Measurements from ENCODE around the gene ELF5. TPM values are rescaled to one million over a fixed set of nuclear protein-coding genes. Genes with fewer than 3 reads are reported as not detected.

The ELF5 gene
- total and polyA plus RNA-seq, 10 of the 15 experiments (the other 5 are each of a cell fraction or from before 2014, with no cell fraction given) = not detected

- TF ChIP-seq, protein P1, sequence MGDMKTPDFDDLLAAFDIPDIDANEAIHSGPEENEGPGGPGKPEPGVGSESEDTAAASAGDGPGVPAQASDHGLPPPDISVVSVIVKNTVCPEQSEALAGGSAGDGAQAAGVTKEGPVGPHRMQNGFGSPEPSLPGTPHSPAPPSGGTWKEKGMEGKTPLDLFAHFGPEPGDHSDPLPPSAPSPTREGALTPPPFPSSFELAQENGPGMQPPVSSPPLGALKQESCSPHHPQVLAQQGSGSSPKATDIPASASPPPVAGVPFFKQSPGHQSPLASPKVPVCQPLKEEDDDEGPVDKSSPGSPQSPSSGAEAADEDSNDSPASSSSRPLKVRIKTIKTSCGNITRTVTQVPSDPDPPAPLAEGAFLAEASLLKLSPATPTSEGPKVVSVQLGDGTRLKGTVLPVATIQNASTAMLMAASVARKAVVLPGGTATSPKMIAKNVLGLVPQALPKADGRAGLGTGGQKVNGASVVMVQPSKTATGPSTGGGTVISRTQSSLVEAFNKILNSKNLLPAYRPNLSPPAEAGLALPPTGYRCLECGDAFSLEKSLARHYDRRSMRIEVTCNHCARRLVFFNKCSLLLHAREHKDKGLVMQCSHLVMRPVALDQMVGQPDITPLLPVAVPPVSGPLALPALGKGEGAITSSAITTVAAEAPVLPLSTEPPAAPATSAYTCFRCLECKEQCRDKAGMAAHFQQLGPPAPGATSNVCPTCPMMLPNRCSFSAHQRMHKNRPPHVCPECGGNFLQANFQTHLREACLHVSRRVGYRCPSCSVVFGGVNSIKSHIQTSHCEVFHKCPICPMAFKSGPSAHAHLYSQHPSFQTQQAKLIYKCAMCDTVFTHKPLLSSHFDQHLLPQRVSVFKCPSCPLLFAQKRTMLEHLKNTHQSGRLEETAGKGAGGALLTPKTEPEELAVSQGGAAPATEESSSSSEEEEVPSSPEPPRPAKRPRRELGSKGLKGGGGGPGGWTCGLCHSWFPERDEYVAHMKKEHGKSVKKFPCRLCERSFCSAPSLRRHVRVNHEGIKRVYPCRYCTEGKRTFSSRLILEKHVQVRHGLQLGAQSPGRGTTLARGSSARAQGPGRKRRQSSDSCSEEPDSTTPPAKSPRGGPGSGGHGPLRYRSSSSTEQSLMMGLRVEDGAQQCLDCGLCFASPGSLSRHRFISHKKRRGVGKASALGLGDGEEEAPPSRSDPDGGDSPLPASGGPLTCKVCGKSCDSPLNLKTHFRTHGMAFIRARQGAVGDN (IDR thresholded peaks at IDR 0.05) = no peak
- TF ChIP-seq ZNF217 (IDR thresholded peaks at IDR 0.05) (no peak), RELA (IDR thresholded peaks at IDR 0.05; ENCODE audit: borderline replicate concordance, partially characterized antibody) (no peak), SRF (IDR thresholded peaks at IDR 0.05; ENCODE audit: low read depth in 2 of 2, low read length in 2 of 2) (no peak), IRF5 (IDR thresholded peaks at IDR 0.05; ENCODE audit: borderline replicate concordance) (no peak), E2F8 (IDR thresholded peaks at IDR 0.05; ENCODE audit: low read depth, partially characterized antibody) (no peak), SMAD1 (IDR thresholded peaks at IDR 0.05; ENCODE audit: low read depth, partially characterized antibody) (no peak), HCFC1 (IDR thresholded peaks at IDR 0.05; ENCODE audit: low read length) (no peak), ETV6 (conservative IDR thresholded peaks at IDR 0.05 in 1 of 2, IDR thresholded peaks at IDR 0.05 in 1 of 2; ENCODE audit: borderline replicate concordance in 1 of 2, low read depth in 1 of 2) (no peak), RB1 (IDR thresholded peaks at IDR 0.05; ENCODE audit: borderline replicate concordance) (no peak), POLR2AphosphoS2 (IDR thresholded peaks at IDR 0.05; ENCODE audit: low read depth, low read length) (no peak)
Measured at GRCh38 chr11:34516247-34517040, 2.9 kb upstream of the ELF5 start (continued).
